HFFc6 (cell line): ENCODE measurements around the gene GGA3. TPM values are rescaled to one million over a fixed set of nuclear protein-coding genes. Genes with fewer than 3 reads are reported as not detected.

Experiments
- DNase-seq: peaks from one replicate; pipeline ENCODE4 v3.0.0-alpha.2; 2018
- H3K27ac Mint-ChIP-seq: 2 replicates; pipeline ENCODE4 v1.8.0; 2020; ENCODE audit warnings: mild to moderate bottlenecking, mixed read lengths
- H3K27me3 Mint-ChIP-seq: 2 replicates; pipeline ENCODE4 v1.8.0; 2021; ENCODE audit warnings: mild to moderate bottlenecking, moderate library complexity, mixed read lengths; ENCODE audit not compliant: insufficient read depth
- H3K36me3 Mint-ChIP-seq: 2 replicates; pipeline ENCODE4 v1.8.0; 2021; ENCODE audit warnings: low read depth, mixed read lengths
- H3K4me1 Mint-ChIP-seq: 2 replicates; pipeline ENCODE4 v1.8.0; 2020; ENCODE audit warnings: low read depth, mixed read lengths
- H3K4me3 Mint-ChIP-seq: 2 replicates; pipeline ENCODE4 v1.8.0; 2020; ENCODE audit warnings: mild to moderate bottlenecking, moderate library complexity, mixed read lengths
- H3K9me3 Mint-ChIP-seq: 2 replicates; pipeline ENCODE4 v1.8.0; 2020; ENCODE audit warnings: mild to moderate bottlenecking, mixed read lengths
- total RNA-seq, 6 experiments: library from RNA; stranded (reverse); fragmentation: NEBNext Ultra II Directional; extraction: Animal tissue kit (Norgen Biotek cat#: 25700); gene quantifications; 2 replicates in 1 of 6; 3 replicates in 5 of 6; pipeline ENCODE4 v1.2.3, GENCODE V29; 2021
- TF ChIP-seq, protein P1 (sequence below): fragments of 200-600 bp; sonication (generic); IDR thresholded peaks from 2 replicates; pipeline ENCODE4 v1.5.0; 2021; ENCODE audit warnings: antibody characterized with exemption, mild to moderate bottlenecking

The GGA3 gene
- total RNA-seq, 6 experiments from 2014 or later, result 23.2 to 26.5 (median 24.2) TPM

DNA sequence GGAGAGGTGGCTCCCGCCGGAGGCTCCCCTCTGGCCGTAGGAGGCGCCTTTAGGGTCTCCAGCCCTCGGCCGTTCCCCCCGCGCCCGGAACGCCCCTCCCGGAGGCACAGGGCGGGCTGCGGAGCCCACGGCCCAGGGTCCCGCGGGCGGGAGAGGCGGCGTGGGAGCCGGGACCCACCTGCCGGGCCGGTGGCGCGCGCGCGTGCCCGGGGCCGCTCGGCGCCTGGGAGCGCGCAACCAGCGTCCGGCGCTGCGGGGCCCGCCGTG, 9.5 kb upstream of the GGA3 start, which contains the start of gene MIF4GD:
Gene MIF4GD, minus strand, starts transcription at position 266 of the 267 bp plus-strand sequence. CDS start 1,036 bp downstream, outside the sequence.
- Mint-ChIP-seq H3K27me3 (no peaks in the 10 kb centered on the region), H3K9me3 (no peaks in the 10 kb centered on the region), H3K27ac (peak within 1 kb of the TSS; percentile 62)

DNA sequence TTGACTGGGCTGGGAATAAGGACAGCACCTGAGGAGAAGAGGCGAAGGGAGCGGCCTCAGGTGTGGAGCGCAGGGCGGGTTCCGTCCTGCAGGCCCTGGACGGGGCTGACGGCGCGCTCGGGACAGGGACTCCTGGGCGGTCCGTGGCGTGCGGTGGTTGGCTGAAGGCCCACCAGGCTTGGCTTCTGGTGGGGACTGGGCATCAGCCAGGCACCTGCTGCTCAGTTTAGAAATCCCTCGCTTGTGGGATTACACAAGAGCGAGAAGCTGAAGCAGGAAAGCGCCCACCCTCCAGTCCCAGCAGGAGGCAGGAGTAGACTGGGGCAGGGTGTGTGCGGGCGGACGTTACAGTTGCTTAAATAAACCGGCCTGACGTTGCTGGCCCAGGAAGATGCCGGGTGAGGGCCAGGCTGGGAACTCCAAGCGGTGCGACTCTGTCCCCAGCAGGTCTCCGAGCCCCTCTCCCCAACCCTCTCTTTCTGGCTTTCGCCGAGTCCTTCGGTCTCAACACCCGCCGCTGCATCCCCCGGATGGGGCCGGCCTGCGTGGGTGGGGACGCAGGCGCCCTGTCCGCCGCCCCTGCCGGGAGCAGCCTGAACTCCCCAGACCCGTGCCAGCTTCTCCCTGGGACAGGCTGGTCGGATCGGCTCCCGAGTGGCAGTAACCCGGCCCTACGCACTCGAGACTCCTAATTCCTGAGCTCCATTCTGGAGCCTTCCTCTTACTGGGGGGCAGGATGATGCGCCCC, 9.0 kb upstream of the GGA3 start:
- H3K27ac Mint-ChIP-seq, result peak overlapping the region; percentile 62
- 0 out of 2 replicates have a peak, but pooled peaks cover 6% of the 10 kb centered on the region for H3K36me3 Mint-ChIP-seq
- no peaks in the 10 kb centered on the region for H3K27me3 Mint-ChIP-seq
- no peaks in the 10 kb centered on the region for H3K9me3 Mint-ChIP-seq
- peaks cover 40% of the 10 kb centered on the region for H3K4me1 Mint-ChIP-seq
- peak overlapping the region; percentile 83 for H3K4me3 Mint-ChIP-seq
- TF ChIP-seq, protein P1, sequence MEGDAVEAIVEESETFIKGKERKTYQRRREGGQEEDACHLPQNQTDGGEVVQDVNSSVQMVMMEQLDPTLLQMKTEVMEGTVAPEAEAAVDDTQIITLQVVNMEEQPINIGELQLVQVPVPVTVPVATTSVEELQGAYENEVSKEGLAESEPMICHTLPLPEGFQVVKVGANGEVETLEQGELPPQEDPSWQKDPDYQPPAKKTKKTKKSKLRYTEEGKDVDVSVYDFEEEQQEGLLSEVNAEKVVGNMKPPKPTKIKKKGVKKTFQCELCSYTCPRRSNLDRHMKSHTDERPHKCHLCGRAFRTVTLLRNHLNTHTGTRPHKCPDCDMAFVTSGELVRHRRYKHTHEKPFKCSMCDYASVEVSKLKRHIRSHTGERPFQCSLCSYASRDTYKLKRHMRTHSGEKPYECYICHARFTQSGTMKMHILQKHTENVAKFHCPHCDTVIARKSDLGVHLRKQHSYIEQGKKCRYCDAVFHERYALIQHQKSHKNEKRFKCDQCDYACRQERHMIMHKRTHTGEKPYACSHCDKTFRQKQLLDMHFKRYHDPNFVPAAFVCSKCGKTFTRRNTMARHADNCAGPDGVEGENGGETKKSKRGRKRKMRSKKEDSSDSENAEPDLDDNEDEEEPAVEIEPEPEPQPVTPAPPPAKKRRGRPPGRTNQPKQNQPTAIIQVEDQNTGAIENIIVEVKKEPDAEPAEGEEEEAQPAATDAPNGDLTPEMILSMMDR, result peak; percentile 66
- DNase-seq, result peak; percentile 66

More for the DNA sequence above, 9.5 kb upstream of the GGA3 start, which contains the start of gene MIF4GD:
- Mint-ChIP-seq H3K36me3 (0 out of 2 replicates have a peak, but pooled peaks cover 6% of the 10 kb centered on the region), H3K4me1 (peaks cover 40% of the 10 kb centered on the region), H3K4me3 (peak within 1 kb of the TSS; percentile 83)
- TF ChIP-seq, protein P1, result no peak
- no peak for DNase-seq

DNA sequence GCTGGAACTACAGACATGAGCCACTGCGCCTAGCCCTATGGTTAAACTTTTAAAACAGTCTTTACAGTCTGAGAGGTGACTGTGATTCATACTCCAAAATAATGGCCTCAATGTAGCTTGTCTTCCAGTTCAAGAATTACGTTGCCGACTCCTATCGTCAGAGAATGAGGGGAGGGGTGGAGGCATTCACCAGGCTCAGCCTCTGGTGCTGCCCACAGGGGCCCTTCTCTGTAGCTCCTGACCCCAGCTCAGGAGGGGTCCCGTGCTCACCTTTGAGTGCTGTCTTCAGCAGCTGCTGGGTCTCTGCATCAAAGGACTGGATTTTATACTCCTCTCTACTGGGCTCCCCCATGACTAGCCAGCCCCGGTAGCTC, 8.4 kb upstream of the GGA3 start:
- Mint-ChIP-seq H3K9me3 (no peaks in the 10 kb centered on the region), H3K27ac (peak overlapping the region; percentile 62), H3K4me1 (peaks cover 40% of the 10 kb centered on the region), H3K36me3 (0 out of 2 replicates have a peak, but pooled peaks cover 6% of the 10 kb centered on the region), H3K4me3 (peak overlapping the region; percentile 83), H3K27me3 (no peaks in the 10 kb centered on the region)
- TF ChIP-seq, protein P1, result no peak
- DNase-seq, result no peak

DNA sequence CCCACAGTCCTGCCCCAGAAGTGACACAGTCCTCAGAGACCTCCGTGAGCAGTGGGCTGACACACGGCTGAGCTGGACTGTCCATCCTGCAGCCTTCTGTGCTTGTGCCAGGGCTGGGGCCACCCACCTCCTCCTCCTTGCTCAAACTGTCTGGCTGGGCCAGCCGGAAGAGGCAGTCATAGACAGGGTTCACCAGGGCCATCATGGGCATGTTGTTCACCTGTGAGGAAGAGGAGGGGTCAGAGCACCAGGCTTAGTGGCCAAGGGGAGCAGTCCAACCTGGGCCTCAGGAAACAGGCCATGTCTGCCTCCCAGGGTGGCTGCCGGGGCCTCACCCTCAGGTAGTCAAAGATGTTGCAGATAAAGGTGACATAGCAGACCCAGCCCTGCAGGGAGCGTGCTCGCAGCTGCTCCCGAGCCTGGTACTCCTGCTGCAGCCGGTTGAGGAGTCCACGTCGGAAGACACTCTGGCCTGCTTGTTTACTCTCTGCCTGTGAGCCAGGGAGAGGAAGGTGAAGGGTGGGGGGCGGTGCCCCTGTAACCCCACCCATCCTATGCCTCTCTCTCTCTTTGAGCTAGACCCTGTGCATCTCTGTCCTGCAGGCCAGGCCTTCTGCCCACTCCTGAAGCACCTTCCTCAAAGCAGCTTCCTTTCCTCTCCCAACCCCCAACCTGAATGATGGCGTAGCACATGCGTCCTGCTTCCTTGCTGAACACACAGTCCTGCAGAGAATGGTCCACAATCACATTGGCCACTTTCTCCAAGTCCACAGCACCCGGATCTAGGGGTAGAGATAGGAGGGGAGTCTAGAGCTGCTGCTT, 6.2 kb upstream of the GGA3 start:
- TF ChIP-seq, protein P1, result peak; percentile 21; the same call in 1 of the 2 replicates
- H3K27ac Mint-ChIP-seq, result no peak overlapping the region
- no peaks in the 10 kb centered on the region for H3K9me3 Mint-ChIP-seq
- DNase-seq, result no peak
- peaks cover 7% of the 10 kb centered on the region; the same call in 1 of the 2 replicates for H3K36me3 Mint-ChIP-seq
- no peak overlapping the region for H3K4me3 Mint-ChIP-seq
- H3K4me1 Mint-ChIP-seq, result peaks cover 27% of the 10 kb centered on the region
- H3K27me3 Mint-ChIP-seq, result no peaks in the 10 kb centered on the region

DNA sequence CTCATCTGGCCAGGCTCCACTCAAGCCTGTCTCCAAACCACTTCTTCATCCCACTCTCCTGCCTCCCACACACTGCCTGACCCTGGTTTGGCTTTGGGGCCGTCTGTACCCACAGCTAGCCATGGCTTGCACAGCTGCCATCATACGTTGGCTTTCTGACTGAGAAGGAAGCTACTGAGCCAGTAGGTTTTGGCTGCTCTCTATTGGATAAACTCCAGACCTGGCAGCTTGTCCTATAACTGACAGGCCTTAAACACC, 5.7 kb upstream of the GGA3 start:
- DNase-seq, result no peak
- Mint-ChIP-seq H3K9me3 (no peaks in the 10 kb centered on the region), H3K27ac (no peak overlapping the region), H3K27me3 (no peaks in the 10 kb centered on the region), H3K4me3 (no peak overlapping the region), H3K4me1 (peaks cover 29% of the 10 kb centered on the region), H3K36me3 (peaks cover 12% of the 10 kb centered on the region)
- TF ChIP-seq, protein P1, result no peak
